Measurements from ENCODE around the gene BCL2L14.

DNA sequence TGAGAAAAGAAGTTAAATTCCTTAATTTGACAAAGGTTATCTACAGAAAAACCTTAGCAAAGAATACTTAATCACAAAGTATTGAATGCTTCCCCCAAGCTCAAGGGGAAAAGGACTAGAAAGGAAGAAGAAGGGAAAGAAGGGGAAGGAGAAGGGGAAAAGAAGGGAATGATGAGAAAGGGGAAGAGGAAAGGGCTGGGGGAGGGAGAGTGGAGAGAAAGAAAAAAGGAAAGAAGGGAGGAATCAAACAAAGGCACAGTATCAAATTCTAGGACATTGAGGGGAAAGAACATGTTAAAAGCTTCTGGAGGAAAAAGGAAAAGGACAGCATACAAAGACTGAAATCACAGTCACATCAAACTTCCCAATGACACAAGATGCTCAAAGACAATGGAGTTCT, 70.3 kb downstream of the BCL2L14 start:
- TF ChIP-seq, protein P1, sequence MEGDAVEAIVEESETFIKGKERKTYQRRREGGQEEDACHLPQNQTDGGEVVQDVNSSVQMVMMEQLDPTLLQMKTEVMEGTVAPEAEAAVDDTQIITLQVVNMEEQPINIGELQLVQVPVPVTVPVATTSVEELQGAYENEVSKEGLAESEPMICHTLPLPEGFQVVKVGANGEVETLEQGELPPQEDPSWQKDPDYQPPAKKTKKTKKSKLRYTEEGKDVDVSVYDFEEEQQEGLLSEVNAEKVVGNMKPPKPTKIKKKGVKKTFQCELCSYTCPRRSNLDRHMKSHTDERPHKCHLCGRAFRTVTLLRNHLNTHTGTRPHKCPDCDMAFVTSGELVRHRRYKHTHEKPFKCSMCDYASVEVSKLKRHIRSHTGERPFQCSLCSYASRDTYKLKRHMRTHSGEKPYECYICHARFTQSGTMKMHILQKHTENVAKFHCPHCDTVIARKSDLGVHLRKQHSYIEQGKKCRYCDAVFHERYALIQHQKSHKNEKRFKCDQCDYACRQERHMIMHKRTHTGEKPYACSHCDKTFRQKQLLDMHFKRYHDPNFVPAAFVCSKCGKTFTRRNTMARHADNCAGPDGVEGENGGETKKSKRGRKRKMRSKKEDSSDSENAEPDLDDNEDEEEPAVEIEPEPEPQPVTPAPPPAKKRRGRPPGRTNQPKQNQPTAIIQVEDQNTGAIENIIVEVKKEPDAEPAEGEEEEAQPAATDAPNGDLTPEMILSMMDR (IDR thresholded peaks at IDR 0.05): no peak
- TF ChIP-seq EZH2 (IDR thresholded peaks at IDR 0.05; ENCODE audit: borderline replicate concordance, insufficient read depth, low read depth, low read length, poor library complexity, severe bottlenecking): no peak

Measured in B cell (primary cell).